Measurements from ENCODE around the gene FCRLB.

The FCRLB gene

DNA sequence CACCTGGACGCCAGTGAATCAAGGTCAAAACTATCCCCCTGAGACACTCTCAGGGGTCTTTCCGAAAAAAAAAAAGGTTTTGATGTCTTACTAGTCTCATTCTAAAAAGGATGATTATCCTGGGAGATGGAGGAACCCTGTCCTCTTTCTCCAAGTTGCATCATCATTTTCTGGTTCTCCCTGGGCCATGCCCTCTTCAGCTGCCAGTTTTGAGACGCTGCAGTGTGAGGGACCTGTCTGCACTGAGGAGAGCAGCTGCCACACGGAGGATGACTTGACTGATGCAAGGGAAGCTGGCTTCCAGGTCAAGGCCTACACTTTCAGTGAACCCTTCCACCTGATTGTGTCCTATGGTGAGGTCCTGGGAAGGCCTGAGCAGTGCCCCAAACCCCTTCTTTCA lies 10.8 kb upstream of the FCRLB start:
- H3K4me3 ChIP-seq (ENCODE audit: low read depth, low read length, poor library complexity, severe bottlenecking), result peak overlapping the region; percentile 83
- peaks cover 46% of the 10 kb centered on the region for H3K4me1 ChIP-seq (ENCODE audit: insufficient read depth, low read length, severe bottlenecking)
- H3K9me2 ChIP-seq (ENCODE audit: low read depth, low read length), result no peaks in the 10 kb centered on the region
- TF ChIP-seq EZH2 (IDR thresholded peaks at IDR 0.05; ENCODE audit: borderline replicate concordance, low read length), result no peak
- TF ChIP-seq, protein P1, sequence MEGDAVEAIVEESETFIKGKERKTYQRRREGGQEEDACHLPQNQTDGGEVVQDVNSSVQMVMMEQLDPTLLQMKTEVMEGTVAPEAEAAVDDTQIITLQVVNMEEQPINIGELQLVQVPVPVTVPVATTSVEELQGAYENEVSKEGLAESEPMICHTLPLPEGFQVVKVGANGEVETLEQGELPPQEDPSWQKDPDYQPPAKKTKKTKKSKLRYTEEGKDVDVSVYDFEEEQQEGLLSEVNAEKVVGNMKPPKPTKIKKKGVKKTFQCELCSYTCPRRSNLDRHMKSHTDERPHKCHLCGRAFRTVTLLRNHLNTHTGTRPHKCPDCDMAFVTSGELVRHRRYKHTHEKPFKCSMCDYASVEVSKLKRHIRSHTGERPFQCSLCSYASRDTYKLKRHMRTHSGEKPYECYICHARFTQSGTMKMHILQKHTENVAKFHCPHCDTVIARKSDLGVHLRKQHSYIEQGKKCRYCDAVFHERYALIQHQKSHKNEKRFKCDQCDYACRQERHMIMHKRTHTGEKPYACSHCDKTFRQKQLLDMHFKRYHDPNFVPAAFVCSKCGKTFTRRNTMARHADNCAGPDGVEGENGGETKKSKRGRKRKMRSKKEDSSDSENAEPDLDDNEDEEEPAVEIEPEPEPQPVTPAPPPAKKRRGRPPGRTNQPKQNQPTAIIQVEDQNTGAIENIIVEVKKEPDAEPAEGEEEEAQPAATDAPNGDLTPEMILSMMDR (IDR thresholded peaks at IDR 0.05; ENCODE audit: low read length), result no peak
- peaks cover 11% of the 10 kb centered on the region for H3F3A ChIP-seq (ENCODE audit: insufficient read depth, low read length)
- H3K27ac ChIP-seq (ENCODE audit: low read depth, low read length, poor library complexity, severe bottlenecking), result peak overlapping the region; percentile 99
- H4K20me1 ChIP-seq (ENCODE audit: insufficient read depth, low read length), result no peaks in the 10 kb centered on the region
- no peak overlapping the region for H2AFZ ChIP-seq (ENCODE audit: low read length)
- H3K36me3 ChIP-seq (ENCODE audit: insufficient read depth, low read length), result peaks cover 68% of the 10 kb centered on the region
- no peaks in the 10 kb centered on the region for H3K27me3 ChIP-seq (ENCODE audit: insufficient read depth, low read length)
- H3K9me3 ChIP-seq (ENCODE audit: low read length), result no peaks in the 10 kb centered on the region
- peaks cover 41% of the 10 kb centered on the region for H3K79me2 ChIP-seq (ENCODE audit: insufficient read depth, low read length)
- H3K4me2 ChIP-seq (ENCODE audit: low read length), result peak overlapping the region; percentile 93
- H3K9ac ChIP-seq (ENCODE audit: low read length), result peak overlapping the region; percentile 91

DNA sequence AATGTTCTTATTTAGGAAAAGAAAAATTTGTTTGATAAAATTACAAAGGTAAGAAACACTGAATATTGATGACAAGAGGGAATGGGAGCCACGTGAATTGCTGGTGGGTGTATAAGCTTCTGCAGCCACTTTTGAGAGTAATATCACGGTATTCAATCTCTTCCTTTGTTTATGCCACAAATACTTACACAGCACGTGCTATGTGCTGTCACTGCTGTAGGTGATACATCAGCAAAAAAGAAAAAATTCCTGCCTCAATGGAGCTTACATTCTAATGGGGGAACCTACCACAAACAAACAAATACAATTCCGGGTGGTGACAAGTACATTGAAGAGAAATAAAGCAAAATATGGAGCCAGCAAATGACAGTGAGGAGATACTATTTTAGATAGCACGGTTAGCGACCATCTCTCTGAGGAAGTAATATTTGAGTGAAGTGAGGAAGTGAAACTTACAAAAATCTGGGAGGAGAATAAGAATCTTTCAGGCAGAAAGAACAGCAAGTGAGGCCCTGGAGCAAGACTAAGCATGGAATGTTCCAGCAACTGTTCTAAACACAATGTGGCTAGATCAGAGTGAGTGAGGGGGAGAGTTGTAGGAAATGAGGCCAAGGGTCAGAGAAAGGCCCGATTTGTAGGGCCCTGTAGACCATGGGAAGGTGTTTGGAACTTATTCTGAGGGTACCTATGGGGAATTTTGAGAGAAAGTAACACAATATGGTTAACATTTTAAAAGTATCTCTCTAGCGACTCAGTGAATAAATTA lies 2.6 kb upstream of the FCRLB start:
- peaks cover 78% of the 10 kb centered on the region for H3K4me1 ChIP-seq (ENCODE audit: insufficient read depth, low read length, severe bottlenecking)
- H3K27ac ChIP-seq (ENCODE audit: low read depth, low read length, poor library complexity, severe bottlenecking), result peak overlapping the region; percentile 92
- peaks cover 8% of the 10 kb centered on the region for H3K36me3 ChIP-seq (ENCODE audit: insufficient read depth, low read length)
- peak overlapping the region; percentile 35; the same call in 1 of the 2 replicates for H3K9ac ChIP-seq (ENCODE audit: low read length)
- H3K79me2 ChIP-seq (ENCODE audit: insufficient read depth, low read length), result peaks cover 11% of the 10 kb centered on the region; the same call in 1 of the 2 replicates
- H3K9me3 ChIP-seq (ENCODE audit: low read length), result no peaks in the 10 kb centered on the region
- no peaks in the 10 kb centered on the region for H3K9me2 ChIP-seq (ENCODE audit: low read depth, low read length)
- peaks cover 8% of the 10 kb centered on the region; the same call in 1 of the 2 replicates for H3F3A ChIP-seq (ENCODE audit: insufficient read depth, low read length)
- TF ChIP-seq EZH2 (IDR thresholded peaks at IDR 0.05; ENCODE audit: borderline replicate concordance, low read length), result no peak
- TF ChIP-seq, protein P1 (IDR thresholded peaks at IDR 0.05; ENCODE audit: low read length), result no peak
- no peaks in the 10 kb centered on the region for H4K20me1 ChIP-seq (ENCODE audit: insufficient read depth, low read length)
- H3K4me2 ChIP-seq (ENCODE audit: low read length), result peak overlapping the region; percentile 54
- H3K4me3 ChIP-seq (ENCODE audit: low read depth, low read length, poor library complexity, severe bottlenecking), result peak overlapping the region; percentile 25
- no peak overlapping the region for H2AFZ ChIP-seq (ENCODE audit: low read length)
- no peaks in the 10 kb centered on the region for H3K27me3 ChIP-seq (ENCODE audit: insufficient read depth, low read length)

DNA sequence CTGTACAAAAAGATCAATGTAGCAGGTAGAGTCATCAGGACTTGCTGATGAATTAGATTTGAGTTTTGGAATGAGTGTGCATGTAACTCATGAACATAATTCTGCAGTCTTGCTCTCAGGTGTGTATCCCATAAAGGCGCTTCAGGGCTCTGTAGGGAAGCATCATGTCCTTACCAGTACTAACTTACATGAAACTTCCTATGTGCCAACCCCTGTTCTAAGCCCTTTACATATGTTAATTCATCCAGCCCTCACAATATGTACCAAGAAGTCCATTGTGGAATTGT lies 2.1 kb upstream of the FCRLB start:
- no peak for TF ChIP-seq EZH2 (IDR thresholded peaks at IDR 0.05; ENCODE audit: borderline replicate concordance, low read length)
- TF ChIP-seq, protein P1 (IDR thresholded peaks at IDR 0.05; ENCODE audit: low read length), result no peak
- peak overlapping the region; percentile 54 for H3K4me2 ChIP-seq (ENCODE audit: low read length)
- peaks cover 3% of the 10 kb centered on the region; the same call in 1 of the 2 replicates for H3F3A ChIP-seq (ENCODE audit: insufficient read depth, low read length)
- H3K4me3 ChIP-seq (ENCODE audit: low read depth, low read length, poor library complexity, severe bottlenecking), result peak overlapping the region; percentile 25
- peaks cover 11% of the 10 kb centered on the region; the same call in 1 of the 2 replicates for H3K79me2 ChIP-seq (ENCODE audit: insufficient read depth, low read length)
- H4K20me1 ChIP-seq (ENCODE audit: insufficient read depth, low read length), result no peaks in the 10 kb centered on the region
- H3K9me3 ChIP-seq (ENCODE audit: low read length), result no peaks in the 10 kb centered on the region
- peak overlapping the region; percentile 92 for H3K27ac ChIP-seq (ENCODE audit: low read depth, low read length, poor library complexity, severe bottlenecking)
- no peaks in the 10 kb centered on the region for H3K9me2 ChIP-seq (ENCODE audit: low read depth, low read length)
- H3K9ac ChIP-seq (ENCODE audit: low read length), result peak overlapping the region; percentile 35; the same call in 1 of the 2 replicates
- peaks cover 6% of the 10 kb centered on the region; the same call in 1 of the 2 replicates for H3K36me3 ChIP-seq (ENCODE audit: insufficient read depth, low read length)
- H3K4me1 ChIP-seq (ENCODE audit: insufficient read depth, low read length, severe bottlenecking), result peaks cover 83% of the 10 kb centered on the region
- no peaks in the 10 kb centered on the region for H3K27me3 ChIP-seq (ENCODE audit: insufficient read depth, low read length)
- H2AFZ ChIP-seq (ENCODE audit: low read length), result no peak overlapping the region
